GM19467 (cell line): ENCODE data around the gene KIZ.

Experiments
- ATAC-seq: cut with Tn5 transposase; IDR thresholded peaks from one replicate; pipeline ENCODE4 v1.9.1; 2021; ENCODE audit warnings: mild to moderate bottlenecking, moderate library complexity; ENCODE audit not compliant: unreplicated experiment

KIZ gene

GRCh38 chr20:21174516-21175239 lies 48.8 kb downstream of the KIZ start:
- no peak for ATAC-seq

GRCh38 chr20:21175433-21175832 lies 49.6 kb downstream of the KIZ start:
- ATAC-seq: no peak

- no peak for ATAC-seq
Observed at GRCh38 chr20:21177767-21178166, 51.9 kb downstream of the KIZ start.

- no peak for ATAC-seq
Observed at GRCh38 chr20:21179757-21180156, 53.9 kb downstream of the KIZ start.

- ATAC-seq: no peak
Observed at GRCh38 chr20:21180248-21180647, 54.4 kb downstream of the KIZ start.

GRCh38 chr20:21181028-21181427 lies 55.1 kb downstream of the KIZ start:
- no peak for ATAC-seq

GRCh38 chr20:21182832-21183563 lies 57.1 kb downstream of the KIZ start:
- no peak for ATAC-seq

- no peak for ATAC-seq
Observed at GRCh38 chr20:21183722-21184121, 57.8 kb downstream of the KIZ start.

GRCh38 chr20:21184819-21185218 lies 58.9 kb downstream of the KIZ start:
- ATAC-seq: no peak

GRCh38 chr20:21185849-21186248 lies 60.0 kb downstream of the KIZ start:
- ATAC-seq: no peak

GRCh38 chr20:21189761-21190523 lies 64.1 kb downstream of the KIZ start:
- no peak for ATAC-seq

- ATAC-seq: no peak
Observed at GRCh38 chr20:21190869-21191268, 65.0 kb downstream of the KIZ start.

- no peak for ATAC-seq
Observed at GRCh38 chr20:21191839-21192238, 66.0 kb downstream of the KIZ start.

GRCh38 chr20:21202259-21202658 lies 76.4 kb downstream of the KIZ start:
- no peak for ATAC-seq

GRCh38 chr20:21203088-21203656 lies 77.3 kb downstream of the KIZ start:
- no peak for ATAC-seq

GRCh38 chr20:21206584-21206983 lies 80.7 kb downstream of the KIZ start:
- ATAC-seq: no peak

- ATAC-seq: no peak
Observed at GRCh38 chr20:21208999-21209398, 83.1 kb downstream of the KIZ start.

- ATAC-seq: no peak
Observed at GRCh38 chr20:21209668-21210067, 83.8 kb downstream of the KIZ start.

- no peak for ATAC-seq
Observed at GRCh38 chr20:21213691-21214090, 87.8 kb downstream of the KIZ start.

- ATAC-seq: no peak
Observed at GRCh38 chr20:21214431-21214830, 88.5 kb downstream of the KIZ start.

GRCh38 chr20:21219686-21220085 lies 93.8 kb downstream of the KIZ start:
- ATAC-seq: no peak
